ENCODE results near the gene FSHR.

Gene FSHR

DNA sequence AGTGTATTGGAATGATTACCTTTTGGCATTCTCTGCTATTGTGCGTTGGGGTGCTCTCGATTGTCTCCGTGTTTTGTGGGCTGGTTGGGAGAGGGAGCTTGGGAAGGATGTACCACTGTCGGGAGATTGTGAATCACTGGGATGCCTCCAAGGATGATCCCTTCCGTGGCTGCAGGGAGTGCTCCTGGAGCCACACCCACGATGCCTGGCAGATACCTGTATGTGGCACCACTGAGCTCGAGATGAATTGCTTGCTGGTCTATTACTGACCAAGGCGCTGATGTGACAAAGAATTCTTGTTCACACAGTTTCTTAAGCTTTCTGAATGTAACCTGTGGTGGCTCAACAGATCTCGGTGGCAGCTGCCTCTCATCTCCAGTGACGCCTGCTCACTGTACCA, 239.1 kb downstream of the FSHR start:
- no peak for DNase-seq (ENCODE audit: low read depth in 2 of 3, low spot score in 1 of 3)

DNA sequence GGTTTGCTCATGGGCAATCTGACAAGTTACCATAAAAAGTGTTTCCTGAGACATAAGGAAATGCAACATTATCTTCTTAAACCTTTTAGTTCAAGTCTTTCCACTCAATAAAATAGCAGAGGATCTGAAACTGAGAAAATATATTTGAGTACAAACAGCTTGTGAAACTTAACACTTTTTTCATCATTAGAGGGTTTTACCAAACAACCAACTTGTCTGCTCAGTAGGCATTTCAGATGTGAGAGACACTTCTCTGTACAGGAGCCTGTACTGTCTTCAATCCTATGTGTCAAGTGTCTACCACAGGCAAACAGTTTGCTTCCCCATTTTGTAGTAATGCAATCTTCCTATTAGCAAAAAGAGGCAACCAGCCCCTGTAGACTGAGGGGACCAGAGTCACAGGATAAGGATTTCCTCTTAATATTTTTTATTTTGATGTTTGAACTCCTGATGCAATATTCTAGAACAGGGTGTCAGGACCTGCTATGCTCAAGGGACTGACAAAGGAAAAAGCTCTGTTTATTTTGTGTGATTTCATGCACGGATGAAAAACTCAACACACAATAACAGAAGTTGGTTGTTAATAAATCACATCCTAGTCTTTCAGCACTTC, 239.7 kb downstream of the FSHR start:
- DNase-seq (ENCODE audit: low read depth in 2 of 3, low spot score in 1 of 3): no peak
